GM21825 (cell line): ENCODE measurements around the gene SAMD11.

ENCODE experiments used
- ATAC-seq: cut with Tn5 transposase; IDR thresholded peaks from one replicate; pipeline ENCODE4 v1.9.1; 2021; ENCODE audit warnings: mild to moderate bottlenecking, moderate library complexity; ENCODE audit not compliant: unreplicated experiment

Gene SAMD11

GRCh38 chr1:917076-917459 lies 6.7 kb upstream of the SAMD11 start:
- no peak for ATAC-seq

- ATAC-seq = no peak
These were observed 6.1 kb upstream of the SAMD11 start for GRCh38 chr1:917466-918091.

- no peak for ATAC-seq
These were observed 5.4 kb upstream of the SAMD11 start for GRCh38 chr1:918353-918752.

DNA sequence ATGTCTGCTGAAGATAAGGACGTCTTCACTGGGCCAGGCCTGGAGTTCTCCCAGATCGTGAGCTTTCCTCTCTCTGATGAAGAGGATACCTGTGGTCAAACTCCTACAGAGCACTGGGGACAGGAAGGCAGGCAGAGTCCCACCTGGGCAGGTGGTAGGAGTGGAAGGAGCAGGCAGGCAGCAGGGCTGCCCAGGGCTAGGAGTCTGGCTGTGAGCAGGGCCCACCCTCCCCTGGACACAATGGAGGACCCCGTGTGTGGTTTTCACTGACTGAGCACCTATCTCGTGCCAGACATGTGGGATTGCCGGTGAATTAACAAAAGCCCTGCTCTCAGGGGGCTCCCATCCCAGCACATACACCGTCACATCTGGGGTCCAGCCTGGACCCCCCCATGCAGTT lies 4.9 kb upstream of the SAMD11 start:
- ATAC-seq = no peak

DNA sequence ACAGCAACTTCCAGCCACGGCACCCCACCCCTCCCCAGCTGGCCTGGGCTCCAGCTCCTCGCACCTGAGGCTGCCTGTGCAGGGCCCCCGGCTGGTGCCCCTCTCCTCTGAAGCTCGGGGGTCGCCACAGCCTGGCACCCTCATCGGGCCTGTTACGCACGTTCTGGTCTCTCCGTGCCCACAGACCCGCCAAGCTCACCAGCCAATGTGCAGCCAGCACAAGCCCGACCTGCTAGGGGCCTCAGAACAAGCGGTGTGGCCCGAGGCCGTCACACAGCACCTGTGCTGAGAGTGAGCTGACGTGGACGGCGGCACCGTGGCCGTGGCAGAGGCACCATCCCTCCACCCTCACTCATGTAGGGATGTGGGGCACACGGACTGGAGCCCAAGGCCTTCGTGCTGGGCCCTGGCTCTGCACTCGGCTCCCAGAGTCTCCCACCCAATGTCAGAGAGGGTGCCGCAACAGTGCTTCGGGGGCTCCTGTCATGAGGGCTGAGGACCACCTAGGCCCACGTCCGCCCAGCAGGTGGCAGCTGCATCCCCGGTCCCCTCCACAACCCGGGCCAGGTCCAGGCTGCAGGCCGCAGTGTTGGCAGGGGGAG lies 4.4 kb upstream of the SAMD11 start:
- no peak for ATAC-seq

GRCh38 chr1:920010-920409 lies 3.7 kb upstream of the SAMD11 start:
- ATAC-seq = no peak

DNA sequence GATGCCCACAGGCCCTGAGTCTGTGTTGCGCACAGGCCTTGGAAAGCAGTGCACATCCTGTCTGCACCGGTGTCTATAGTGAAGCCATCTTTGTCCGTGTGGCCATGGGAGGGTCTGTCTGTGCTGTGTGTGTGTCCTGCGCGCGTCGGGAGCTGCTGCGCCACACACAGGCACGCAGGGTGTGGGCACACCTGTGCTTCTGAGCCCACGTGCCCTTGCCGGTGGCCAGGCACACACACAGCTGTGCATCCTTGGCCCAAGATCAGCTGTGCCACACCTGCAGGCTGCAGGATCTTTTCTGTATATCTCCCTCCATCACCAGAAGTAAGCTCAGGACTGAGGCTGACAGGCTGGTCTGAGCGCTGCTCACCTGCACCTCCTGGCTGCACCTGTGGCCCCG lies 3.2 kb upstream of the SAMD11 start:
- ATAC-seq = no peak

DNA sequence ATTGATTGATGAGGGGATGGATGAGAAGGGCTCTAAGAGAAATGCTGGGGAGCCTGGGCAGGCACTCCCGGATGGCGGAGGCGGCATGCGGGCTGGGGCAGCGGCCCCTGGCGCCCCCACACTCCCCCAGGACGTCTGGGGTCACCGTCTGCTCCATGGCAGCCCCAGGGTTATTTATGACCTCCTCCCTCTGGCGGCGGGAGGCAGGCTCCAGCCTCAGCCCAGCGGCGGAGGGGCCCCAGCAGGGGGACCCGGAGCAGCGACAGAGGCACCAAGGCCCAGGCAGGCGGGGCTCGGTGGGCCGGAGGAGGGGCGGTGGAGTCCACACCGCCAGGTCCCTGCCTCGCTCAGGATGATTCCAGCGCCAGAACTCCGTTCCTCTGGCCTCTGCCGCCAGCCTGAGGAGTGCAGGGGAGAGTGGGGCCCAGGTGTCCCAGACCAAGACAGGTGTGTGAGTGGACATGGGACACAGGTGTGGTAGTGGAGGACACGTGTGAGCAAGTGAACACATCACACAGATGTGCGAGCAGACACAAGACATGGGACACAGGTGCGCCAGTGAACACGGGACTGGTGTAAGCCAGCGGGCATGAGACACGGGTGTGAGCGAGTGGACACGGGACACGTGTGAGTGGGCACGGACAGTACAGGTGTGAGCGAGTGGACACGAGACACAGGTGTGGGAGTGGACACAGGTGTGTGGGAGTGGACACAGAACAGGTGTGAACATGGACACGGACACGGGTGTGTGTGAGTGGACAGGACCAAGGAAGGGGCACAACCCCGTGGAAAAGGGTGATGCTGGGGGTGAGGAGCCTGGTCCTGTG lies 2.5 kb upstream of the SAMD11 start:
- ATAC-seq = no peak

- no peak for ATAC-seq
These were observed 400 bp downstream of the SAMD11 start for GRCh38 chr1:923991-924655.

DNA sequence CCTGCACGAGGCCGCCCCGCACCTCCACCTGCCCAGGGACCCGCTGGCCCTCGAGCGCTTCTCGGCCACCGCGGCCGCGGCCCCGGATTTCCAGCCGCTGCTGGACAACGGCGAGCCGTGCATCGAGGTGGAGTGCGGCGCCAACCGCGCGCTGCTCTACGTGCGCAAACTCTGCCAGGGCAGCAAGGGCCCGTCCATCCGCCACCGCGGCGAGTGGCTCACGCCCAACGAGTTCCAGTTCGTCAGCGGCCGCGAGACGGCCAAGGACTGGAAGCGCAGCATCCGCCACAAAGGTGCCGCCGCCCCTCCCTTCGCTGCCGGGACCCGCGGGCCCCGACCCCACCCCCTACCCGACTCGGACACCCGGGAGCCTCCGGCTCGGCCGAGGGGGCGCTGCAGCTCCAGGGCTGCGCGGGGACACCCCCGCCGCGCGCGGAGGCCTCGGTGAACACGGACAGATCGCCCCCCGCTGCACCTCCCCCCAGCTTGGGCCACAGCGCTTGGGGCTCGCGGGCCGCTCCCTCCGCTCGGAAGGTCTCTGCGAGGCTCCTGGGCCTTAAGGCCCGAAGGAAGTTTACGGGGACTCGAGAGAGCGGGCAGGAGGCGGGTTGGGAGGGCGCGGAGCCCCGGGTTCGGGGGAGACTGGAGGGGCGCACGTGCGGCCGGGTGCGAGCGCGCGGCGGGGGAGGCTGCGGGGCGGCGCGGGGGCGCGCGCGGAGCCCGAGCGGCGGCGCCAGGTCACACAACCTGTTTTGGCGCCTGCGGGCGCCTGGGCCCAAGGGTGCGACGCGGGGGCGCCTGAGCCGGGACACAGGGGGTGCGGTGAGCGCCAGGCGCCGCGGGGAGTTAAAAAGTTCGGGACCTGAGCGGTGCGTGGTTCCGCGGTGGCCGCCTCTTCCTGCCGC lies 1.2 kb downstream of the SAMD11 start:
- ATAC-seq = no peak

DNA sequence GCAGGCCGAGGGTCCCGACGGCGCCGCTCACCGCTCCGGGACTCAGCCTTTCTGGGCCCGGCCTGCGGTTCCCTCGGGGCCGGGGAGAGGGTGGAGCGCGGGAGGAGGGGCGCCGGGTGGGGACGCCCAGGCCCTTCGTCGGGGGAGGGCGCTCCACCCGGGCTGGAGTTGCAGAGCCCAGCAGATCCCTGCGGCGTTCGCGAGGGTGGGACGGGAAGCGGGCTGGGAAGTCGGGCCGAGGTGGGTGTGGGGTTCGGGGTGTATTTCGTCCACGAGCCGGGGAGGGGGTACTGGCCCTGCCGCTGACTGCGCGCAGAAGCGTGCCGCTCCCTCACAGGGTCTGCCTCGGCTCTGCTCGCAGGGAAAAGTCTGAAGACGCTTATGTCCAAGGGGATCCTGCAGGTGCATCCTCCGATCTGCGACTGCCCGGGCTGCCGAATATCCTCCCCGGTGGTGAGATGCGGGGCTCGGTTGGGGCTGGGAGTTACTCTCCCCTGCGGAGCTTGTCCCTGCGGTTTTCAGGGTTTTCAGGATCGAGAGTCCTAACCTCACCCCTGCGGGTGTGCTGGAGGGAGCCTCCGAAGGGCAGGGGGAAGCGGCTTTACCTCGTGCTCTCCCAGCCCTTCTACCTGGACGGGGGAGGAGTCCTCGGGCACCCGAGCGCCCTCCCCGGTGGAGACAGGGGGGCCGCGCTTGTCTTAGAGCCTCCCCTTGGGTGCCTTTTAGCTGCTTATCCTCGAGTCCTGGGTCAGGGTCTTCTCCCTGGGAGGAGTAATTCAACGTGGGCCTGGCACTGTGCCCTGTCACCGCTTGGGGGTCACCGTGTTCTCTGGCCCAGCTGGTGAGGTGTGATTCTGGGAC lies 2.1 kb downstream of the SAMD11 start:
- no peak for ATAC-seq

DNA sequence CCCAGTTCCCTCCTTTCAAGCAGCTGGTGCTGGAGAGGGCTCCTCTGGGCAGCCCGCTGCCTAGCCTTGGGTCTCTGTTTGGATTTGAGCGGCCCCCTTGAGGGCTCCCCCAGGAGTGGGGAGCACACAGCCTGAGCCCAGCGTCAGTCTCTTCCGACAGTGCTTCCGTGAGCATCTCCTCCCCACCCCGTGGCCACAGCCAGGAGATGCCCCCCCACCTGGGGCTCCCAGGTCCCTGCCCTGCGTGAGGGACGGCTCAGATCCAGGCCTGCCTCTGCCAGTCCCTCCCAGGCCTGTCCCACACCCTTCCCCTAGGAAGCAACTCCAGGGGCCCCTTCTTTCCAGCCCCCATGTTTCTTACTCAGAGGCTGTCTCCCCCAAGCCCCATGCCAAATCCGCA lies 3.5 kb downstream of the SAMD11 start:
- ATAC-seq = no peak

GRCh38 chr1:927748-928147 lies 4.0 kb downstream of the SAMD11 start:
- ATAC-seq = no peak

DNA sequence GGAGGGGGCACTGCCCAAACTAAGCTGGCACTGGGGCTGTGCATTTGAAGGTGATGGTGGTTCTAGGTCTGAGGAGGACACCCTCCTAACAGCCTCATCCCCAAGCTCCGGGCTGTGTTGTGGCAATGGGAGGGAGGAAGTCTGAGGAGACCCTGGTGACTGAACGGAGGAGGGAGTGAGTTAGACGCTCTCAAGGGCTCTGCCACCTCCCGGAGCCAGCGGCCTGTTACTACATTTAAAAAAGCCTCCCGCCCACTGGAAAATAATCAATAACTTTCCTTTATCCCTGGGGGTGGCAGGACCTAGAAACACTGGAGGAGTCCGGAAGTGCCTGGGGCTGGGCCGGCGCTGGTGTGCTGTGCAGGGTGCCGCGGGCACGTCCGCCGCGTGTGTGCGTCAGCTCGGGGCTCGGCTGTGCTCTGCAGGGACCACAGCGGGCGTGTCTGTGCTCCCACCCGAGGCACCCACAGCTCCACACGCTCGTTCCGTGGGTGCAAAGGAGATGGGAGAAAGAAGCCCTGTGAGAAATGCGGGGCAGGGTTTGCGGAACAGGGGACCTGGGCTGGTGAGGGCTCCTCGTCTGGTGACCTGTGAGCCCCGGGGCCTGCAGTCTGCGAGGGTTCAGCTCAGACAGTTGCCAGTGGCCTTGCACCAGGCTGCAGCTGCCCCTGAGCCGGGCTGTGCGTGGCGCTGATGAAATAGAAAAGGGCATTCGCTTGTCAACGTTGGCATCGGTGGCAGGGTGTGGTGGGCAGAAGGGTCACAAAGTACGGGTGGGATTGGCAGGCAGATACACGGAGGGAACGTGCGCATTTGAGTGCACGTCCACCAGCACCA lies 5.3 kb downstream of the SAMD11 start:
- no peak for ATAC-seq

DNA sequence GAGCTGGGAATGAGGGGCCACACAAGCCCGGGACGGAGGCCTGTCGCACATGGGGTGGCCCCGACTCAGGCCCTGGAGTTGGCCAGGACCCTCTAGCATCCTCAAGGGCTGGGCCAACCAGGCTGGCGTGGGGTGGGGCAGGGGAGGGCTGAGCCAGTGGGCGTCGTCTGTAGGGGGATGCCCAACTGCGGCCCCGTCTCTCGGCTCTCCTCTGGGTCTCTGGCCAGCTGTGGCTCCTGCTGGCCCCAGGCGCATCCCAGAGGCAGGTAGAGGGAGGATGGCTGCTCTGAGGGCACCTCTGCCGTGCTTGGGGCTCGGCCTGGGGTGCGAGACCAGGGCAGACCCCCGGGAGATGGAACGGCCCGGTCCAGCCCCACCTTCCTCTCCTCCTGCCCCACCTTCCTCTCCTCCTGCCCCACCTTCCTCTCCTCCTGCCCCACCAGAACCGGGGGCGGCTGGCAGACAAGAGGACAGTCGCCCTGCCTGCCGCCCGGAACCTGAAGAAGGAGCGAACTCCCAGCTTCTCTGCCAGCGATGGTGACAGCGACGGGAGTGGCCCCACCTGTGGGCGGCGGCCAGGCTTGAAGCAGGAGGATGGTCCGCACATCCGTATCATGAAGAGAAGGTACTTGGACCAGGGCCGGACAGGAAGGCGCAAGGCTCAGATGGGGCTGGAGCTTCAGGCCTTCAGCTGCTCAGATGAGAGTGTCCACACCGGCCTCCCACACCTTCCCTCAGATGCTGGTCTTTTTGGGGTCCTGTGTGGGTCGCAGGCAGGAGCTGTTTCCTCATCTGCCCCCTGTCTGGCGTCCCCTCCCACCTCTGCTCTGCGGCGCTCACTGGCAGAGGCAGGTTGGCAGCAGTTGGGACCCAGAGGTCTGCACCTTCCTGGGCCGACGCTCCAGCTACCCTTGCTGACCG lies 6.2 kb downstream of the SAMD11 start:
- no peak for ATAC-seq

- no peak for ATAC-seq
These were observed 7.0 kb downstream of the SAMD11 start for GRCh38 chr1:930633-931138.

GRCh38 chr1:931380-932172 lies 7.9 kb downstream of the SAMD11 start:
- no peak for ATAC-seq
